Thyroid gland (tissue), 4 donors: ENCODE data around the gene INTS7.

Source experiments
- POLR2A ChIP-seq, 2 donors: fragments of 450-650 bp; IDR thresholded peaks; one replicate each; pipeline ENCODE4 v1.6.1; 2017; ENCODE audit warnings: antibody characterized with exemption in 2 of 2, mild to moderate bottlenecking in 2 of 2, moderate library complexity in 1 of 2
- TF ChIP-seq, protein P1 (sequence below), 6 experiments: fragments of 200-600 bp in 3 of 6; fragments of 450-650 bp in 3 of 6; sonication (generic) in 3 of 6; IDR thresholded peaks; one replicate each; pipeline ENCODE4 v1.5.1; 2016 to 2019; ENCODE audit warnings: antibody characterized with exemption in 6 of 6, mild to moderate bottlenecking in 2 of 6, inconsistent platforms in 1 of 6, moderate library complexity in 1 of 6

- TF ChIP-seq, protein P1, sequence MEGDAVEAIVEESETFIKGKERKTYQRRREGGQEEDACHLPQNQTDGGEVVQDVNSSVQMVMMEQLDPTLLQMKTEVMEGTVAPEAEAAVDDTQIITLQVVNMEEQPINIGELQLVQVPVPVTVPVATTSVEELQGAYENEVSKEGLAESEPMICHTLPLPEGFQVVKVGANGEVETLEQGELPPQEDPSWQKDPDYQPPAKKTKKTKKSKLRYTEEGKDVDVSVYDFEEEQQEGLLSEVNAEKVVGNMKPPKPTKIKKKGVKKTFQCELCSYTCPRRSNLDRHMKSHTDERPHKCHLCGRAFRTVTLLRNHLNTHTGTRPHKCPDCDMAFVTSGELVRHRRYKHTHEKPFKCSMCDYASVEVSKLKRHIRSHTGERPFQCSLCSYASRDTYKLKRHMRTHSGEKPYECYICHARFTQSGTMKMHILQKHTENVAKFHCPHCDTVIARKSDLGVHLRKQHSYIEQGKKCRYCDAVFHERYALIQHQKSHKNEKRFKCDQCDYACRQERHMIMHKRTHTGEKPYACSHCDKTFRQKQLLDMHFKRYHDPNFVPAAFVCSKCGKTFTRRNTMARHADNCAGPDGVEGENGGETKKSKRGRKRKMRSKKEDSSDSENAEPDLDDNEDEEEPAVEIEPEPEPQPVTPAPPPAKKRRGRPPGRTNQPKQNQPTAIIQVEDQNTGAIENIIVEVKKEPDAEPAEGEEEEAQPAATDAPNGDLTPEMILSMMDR (IDR thresholded peaks at IDR 0.05) = no peak
- no peak for TF ChIP-seq POLR2A (IDR thresholded peaks at IDR 0.05)
These were observed 4.3 kb downstream of the INTS7 start for GRCh38 chr1:212030936-212031528.
